Renal pelvis (tissue), 4 donors: ENCODE results near the gene OR10H3. TPM values are rescaled to one million over a fixed set of nuclear protein-coding genes. Genes with fewer than 3 reads are reported as not detected.
"Not testable (repeated sequence)": the region's sequence is repeated elsewhere in the genome, so short reads cannot be mapped to it uniquely, and the experiment has no call there.

Experiments used
- DNase-seq: peaks from one replicate; pipeline ENCODE4 v3.0.0-alpha.2; 2013
- polyA plus RNA-seq, 3 donors: library from polyadenylated mRNA; unstranded; fragments of 120-200 nt; gene quantifications; one replicate each; pipeline ENCODE4 v1.2.1, GENCODE V29; 2013; ENCODE audit not compliant: insufficient read length in 3 of 3

The OR10H3 gene
- polyA plus RNA-seq, 3 donors = not detected

- no peak for DNase-seq
Measured at GRCh38 chr19:15776991-15777970, 39.5 kb downstream of the OR10H3 start.

GRCh38 chr19:15779756-15780476, 42.1 kb downstream of the OR10H3 start:
- DNase-seq = no peak

GRCh38 chr19:15780610-15781418, 43.0 kb downstream of the OR10H3 start:
- no peak for DNase-seq

- DNase-seq = no peak
Measured at GRCh38 chr19:15781661-15782060, 43.9 kb downstream of the OR10H3 start.

GRCh38 chr19:15782211-15782610, 44.4 kb downstream of the OR10H3 start:
- no peak for DNase-seq

- DNase-seq = not testable (repeated sequence)
Measured at GRCh38 chr19:15782896-15783295, 45.1 kb downstream of the OR10H3 start.

- DNase-seq = no peak
Measured at GRCh38 chr19:15787611-15788155, 49.9 kb downstream of the OR10H3 start, which contains the start of gene OR10H5. Gene OR10H5 (plus strand): TSS chr19:15787661. CDS start chr19:15794049, 6,388 bp downstream.

- no peak for DNase-seq
Measured at GRCh38 chr19:15788594-15789270, 50.9 kb downstream of the OR10H3 start.

GRCh38 chr19:15790096-15790495, 52.3 kb downstream of the OR10H3 start:
- no peak for DNase-seq

Other genes starting within 250 kb of the OR10H3 start
- under 1 TPM; 0.12 to 0.37 (median 0.14) TPM for gene CYP4F22, start 229.5 kb upstream of the OR10H3 start, polyA plus RNA-seq
- gene CYP4F8, start 122.8 kb upstream of the OR10H3 start, polyA plus RNA-seq = under 1 TPM in 1 of 3 donors, not detected in 2; 0.03 TPM
- gene CYP4F3, start 97.1 kb upstream of the OR10H3 start, polyA plus RNA-seq = 1 to 10 TPM in 2 of 3 donors, under 1 TPM in 1; 0.27 to 1.3 (median 1.1) TPM
- 1 to 10 TPM in 1 of 3 donors, under 1 TPM in 1, not detected in 1; 0.93 to 1.2 TPM for gene CYP4F12, start 64.9 kb upstream of the OR10H3 start, polyA plus RNA-seq
- gene OR10H2, start 10.0 kb upstream of the OR10H3 start, polyA plus RNA-seq = not detected
- gene OR10H5, start 49.7 kb downstream of the OR10H3 start, polyA plus RNA-seq = under 1 TPM; 0.06 to 0.12 (median 0.09) TPM
- under 1 TPM in 2 of 3 donors, not detected in 1; 0.03 to 0.08 TPM for gene OR10H1, start 77.7 kb downstream of the OR10H3 start, polyA plus RNA-seq
- under 1 TPM in 1 of 3 donors, not detected in 2; 0.20 TPM for gene CYP4F2, start 160.1 kb downstream of the OR10H3 start, polyA plus RNA-seq
- under 1 TPM; 0.31 to 0.70 (median 0.53) TPM for gene CYP4F11, start 196.5 kb downstream of the OR10H3 start, polyA plus RNA-seq
- gene OR10H4, start 211.0 kb downstream of the OR10H3 start, polyA plus RNA-seq = not detected